NT2/D1 (cell line): ENCODE measurements around the gene GLYR1.
A peak's percentile ranks its signal among the peaks of the same experiment; 100 is the strongest.
"Not testable (repeated sequence)": the region's sequence is repeated elsewhere in the genome, so short reads cannot be mapped to it uniquely, and the experiment has no call there.

ENCODE experiments used
- DNase-seq: peaks from one replicate; pipeline ENCODE4 v3.0.0-alpha.2; 2011; ENCODE audit warnings: low read depth, low spot score
- H3K27me3 ChIP-seq: 2 replicates; pipeline ENCODE4 v1.6.0; 2011; ENCODE audit warnings: mild to moderate bottlenecking; ENCODE audit not compliant: insufficient read length, insufficient read depth
- H3K36me3 ChIP-seq: 2 replicates; pipeline ENCODE4 v1.6.1; 2011; ENCODE audit warnings: mild to moderate bottlenecking, low read length, mixed read lengths; ENCODE audit not compliant: insufficient read depth, insufficient read length
- H3K4me1 ChIP-seq: 2 replicates; pipeline ENCODE4 v1.5.1; 2011; ENCODE audit not compliant: insufficient read depth, insufficient read length
- H3K4me3 ChIP-seq: 2 replicates; pipeline ENCODE4 v1.5.1; 2011; ENCODE audit warnings: low read depth; ENCODE audit not compliant: insufficient read length
- H3K9ac ChIP-seq: 2 replicates; pipeline ENCODE4 v1.6.0; 2011; ENCODE audit warnings: low read depth; ENCODE audit not compliant: insufficient read length
- H3K9me3 ChIP-seq: 2 replicates; pipeline ENCODE4 v1.5.1; 2011; ENCODE audit warnings: mild to moderate bottlenecking, low read length; ENCODE audit not compliant: insufficient read depth
- SUZ12 ChIP-seq: IDR thresholded peaks from 2 replicates; pipeline ENCODE4 v1.6.1; 2011; ENCODE audit not compliant: insufficient read length, insufficient read depth; ENCODE audit errors: extremely low read depth
- YY1 ChIP-seq: IDR thresholded peaks from 2 replicates; pipeline ENCODE4 v1.6.1; 2011; ENCODE audit not compliant: insufficient read length, insufficient read depth
- ZNF274 ChIP-seq: IDR thresholded peaks from 2 replicates; pipeline ENCODE4 v1.6.1; 2011; ENCODE audit warnings: mild to moderate bottlenecking, low read depth, low read length

The GLYR1 gene

GRCh38 chr16:4790261-4790660 is 56.8 kb downstream of the GLYR1 start:
- Histone ChIP-seq H3K36me3 (no peaks in the 10 kb centered on the region), H3K9me3 (no peaks in the 10 kb centered on the region), H3K9ac (no peak overlapping the region), H3K27me3 (no peaks in the 10 kb centered on the region), H3K4me3 (no peak overlapping the region), H3K4me1 (peaks cover 17% of the 10 kb centered on the region)
- DNase-seq, result no peak
- TF ChIP-seq YY1, result no peak
- no peak for TF ChIP-seq SUZ12
- TF ChIP-seq ZNF274, result no peak

DNA sequence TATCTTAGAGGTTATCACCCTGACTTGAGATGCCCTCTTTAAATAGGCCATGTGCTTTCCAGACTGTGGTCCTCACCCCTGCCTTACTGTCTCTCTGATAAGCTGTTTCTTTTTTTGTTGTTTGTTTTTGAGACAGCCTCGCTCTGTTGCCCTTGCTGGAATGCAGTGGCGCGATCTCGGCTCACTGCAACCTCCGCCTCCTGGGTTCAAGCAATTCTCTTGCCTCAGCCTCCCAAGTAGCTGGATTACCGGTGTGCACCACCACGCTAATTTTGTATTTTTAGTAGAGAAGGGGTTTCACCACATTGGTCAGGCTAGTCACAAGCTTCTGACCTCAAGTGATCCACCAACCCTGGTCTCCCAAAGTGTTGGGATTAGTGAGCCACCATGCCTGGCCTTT is 58.2 kb downstream of the GLYR1 start:
- no peak for TF ChIP-seq YY1
- TF ChIP-seq SUZ12, result no peak
- no peak for TF ChIP-seq ZNF274
- H3K4me3 ChIP-seq, result no peak overlapping the region
- DNase-seq, result no peak
- no peak overlapping the region for H3K9ac ChIP-seq
- no peaks in the 10 kb centered on the region for H3K27me3 ChIP-seq
- no peaks in the 10 kb centered on the region for H3K9me3 ChIP-seq
- H3K36me3 ChIP-seq, result no peaks in the 10 kb centered on the region
- H3K4me1 ChIP-seq, result peaks cover 21% of the 10 kb centered on the region

GRCh38 chr16:4788489-4788889 is 58.6 kb downstream of the GLYR1 start:
- H3K9ac ChIP-seq, result peak overlapping the region; percentile 34
- H3K4me1 ChIP-seq, result peaks cover 23% of the 10 kb centered on the region
- TF ChIP-seq SUZ12, result no peak
- no peak for TF ChIP-seq YY1
- no peak for TF ChIP-seq ZNF274
- H3K9me3 ChIP-seq, result no peaks in the 10 kb centered on the region
- H3K4me3 ChIP-seq, result no peak overlapping the region
- H3K27me3 ChIP-seq, result no peaks in the 10 kb centered on the region
- H3K36me3 ChIP-seq, result no peaks in the 10 kb centered on the region
- no peak for DNase-seq

- H3K4me1 ChIP-seq, result peaks cover 23% of the 10 kb centered on the region
- no peaks in the 10 kb centered on the region for H3K9me3 ChIP-seq
- H3K36me3 ChIP-seq, result no peaks in the 10 kb centered on the region
- TF ChIP-seq YY1, result no peak
- TF ChIP-seq ZNF274, result no peak
- no peak for TF ChIP-seq SUZ12
- no peaks in the 10 kb centered on the region for H3K27me3 ChIP-seq
- no peak within 1 kb of the TSS for H3K4me3 ChIP-seq
- no peak for DNase-seq
- peak within 1 kb of the TSS; percentile 34 for H3K9ac ChIP-seq
Observed at GRCh38 chr16:4787627-4788482, 59.2 kb downstream of the GLYR1 start, which contains the start of gene SEPTIN12. TSS of gene SEPTIN12 (minus strand) at chr16:4788345. CDS start at chr16:4787645, 700 bp downstream.

GRCh38 chr16:4787068-4787467 is 60.0 kb downstream of the GLYR1 start:
- no peak for TF ChIP-seq YY1
- no peak for TF ChIP-seq SUZ12
- TF ChIP-seq ZNF274, result no peak
- H3K4me3 ChIP-seq, result no peak overlapping the region
- no peak for DNase-seq
- no peaks in the 10 kb centered on the region for H3K27me3 ChIP-seq
- H3K9ac ChIP-seq, result no peak overlapping the region
- no peaks in the 10 kb centered on the region for H3K36me3 ChIP-seq
- H3K4me1 ChIP-seq, result peaks cover 23% of the 10 kb centered on the region
- no peaks in the 10 kb centered on the region for H3K9me3 ChIP-seq

DNA sequence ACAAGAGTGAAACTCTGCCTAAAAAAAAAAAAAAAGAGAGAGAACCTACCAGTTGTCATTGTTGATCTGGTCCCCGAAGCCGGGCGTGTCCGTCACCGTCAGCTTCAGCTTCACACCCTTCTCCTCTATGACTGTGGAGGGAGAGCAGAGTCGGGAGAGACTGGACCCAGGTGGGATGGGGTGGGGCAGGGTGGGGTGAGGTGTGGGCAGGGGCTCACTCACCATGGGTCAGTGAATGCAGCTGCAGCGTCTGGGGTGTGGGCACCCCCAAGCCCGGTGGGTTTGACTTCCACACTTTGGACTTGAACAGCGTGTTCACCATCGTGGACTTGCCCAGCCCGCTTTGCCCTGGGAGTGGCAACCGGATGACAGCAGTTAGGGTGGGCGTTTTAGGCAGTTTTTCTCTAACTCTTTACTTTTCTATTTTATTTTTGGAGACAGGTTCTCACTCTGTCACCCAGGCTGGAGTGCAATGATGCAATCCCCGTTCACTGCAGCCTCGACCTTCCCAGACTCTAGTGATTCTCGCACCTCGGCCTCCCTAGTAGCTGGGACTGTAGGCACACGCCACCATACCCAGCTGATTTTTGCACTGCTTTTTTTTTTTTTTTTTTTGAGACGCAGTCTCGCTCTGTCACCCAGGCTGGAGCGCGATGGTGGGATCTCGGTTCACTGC is 61.2 kb downstream of the GLYR1 start:
- Histone ChIP-seq H3K4me3 (no peak overlapping the region), H3K4me1 (peaks cover 23% of the 10 kb centered on the region), H3K27me3 (no peaks in the 10 kb centered on the region), H3K9ac (no peak overlapping the region), H3K36me3 (no peaks in the 10 kb centered on the region), H3K9me3 (no peaks in the 10 kb centered on the region)
- TF ChIP-seq ZNF274, result no peak
- no peak for TF ChIP-seq SUZ12
- no peak for TF ChIP-seq YY1
- DNase-seq, result no peak

DNA sequence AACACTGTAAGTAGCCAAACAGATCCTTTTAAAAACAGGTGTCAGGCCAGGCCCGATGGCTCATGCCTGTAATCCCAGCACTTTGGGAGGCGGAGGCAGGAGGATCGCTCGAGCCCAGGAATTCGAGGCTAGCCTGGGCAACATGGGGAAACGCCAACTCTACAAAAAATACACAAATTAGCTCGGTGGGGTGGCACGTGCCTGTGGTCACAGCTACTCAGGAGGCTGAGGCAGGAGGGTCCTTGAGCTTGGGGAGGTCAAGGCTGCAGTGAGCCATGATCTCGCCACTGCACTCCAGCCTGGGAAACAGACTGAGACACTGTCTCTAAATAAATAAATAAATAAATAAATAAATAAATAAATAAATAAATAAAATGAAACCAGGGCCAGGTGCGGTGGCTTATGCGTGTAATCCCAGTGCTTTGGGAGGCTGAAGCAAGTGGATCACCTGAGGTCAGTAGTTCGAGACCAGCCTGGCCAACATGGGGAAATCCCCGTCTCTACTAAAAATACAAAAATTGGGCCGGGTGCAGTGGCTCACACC is 62.6 kb downstream of the GLYR1 start:
- H3K4me1 ChIP-seq, result peaks cover 21% of the 10 kb centered on the region
- not testable (repeated sequence) for H3K27me3 ChIP-seq, H3K9me3 ChIP-seq, H3K36me3 ChIP-seq, DNase-seq, H3K9ac ChIP-seq, H3K4me3 ChIP-seq
